Endothelial cell of umbilical vein (primary cell): Measurements from ENCODE around the gene DIP2C.

Source experiments
- JUN ChIP-seq: IDR thresholded peaks from 2 replicates; pipeline ENCODE4 v1.6.1; 2011; ENCODE audit warnings: borderline replicate concordance, low read depth; ENCODE audit not compliant: insufficient read length, insufficient read depth
- MYC ChIP-seq: IDR thresholded peaks from one replicate; pipeline ENCODE4 v1.6.1; 2011; ENCODE audit warnings: mild to moderate bottlenecking, low read depth, low read length
- TF ChIP-seq, protein P1 (sequence below), 2 donors: IDR thresholded peaks; 1 replicate in 1 of 2; 2 replicates in 1 of 2; pipeline ENCODE4 v1.5.1; 2011; ENCODE audit warnings: low read length in 2 of 2, mild to moderate bottlenecking in 2 of 2, moderate library complexity in 2 of 2, control low read depth in 1 of 2, inconsistent platforms in 1 of 2, low read depth in 1 of 2; ENCODE audit not compliant: insufficient read depth in 1 of 2; ENCODE audit errors: extremely low read depth in 1 of 2

DNA sequence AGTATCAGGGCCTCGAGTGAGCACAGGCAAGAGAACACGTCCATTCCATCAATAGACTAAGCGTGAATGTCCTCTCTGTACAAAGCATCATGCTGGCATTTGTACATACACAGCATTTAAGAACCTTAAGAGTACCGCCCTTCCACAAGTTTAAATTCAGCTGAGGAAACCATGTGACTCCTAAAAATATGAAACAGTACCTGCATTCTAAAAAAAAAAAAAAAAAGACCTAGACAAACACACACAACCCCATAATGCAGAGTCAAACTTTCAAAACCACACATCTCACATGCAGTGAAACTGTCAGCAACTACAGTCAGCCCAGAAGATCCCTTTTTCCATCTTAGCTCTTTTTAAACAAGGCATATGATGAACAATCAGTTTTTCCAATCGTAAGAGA, 124.3 kb downstream of the DIP2C start:
- TF ChIP-seq, protein P1, sequence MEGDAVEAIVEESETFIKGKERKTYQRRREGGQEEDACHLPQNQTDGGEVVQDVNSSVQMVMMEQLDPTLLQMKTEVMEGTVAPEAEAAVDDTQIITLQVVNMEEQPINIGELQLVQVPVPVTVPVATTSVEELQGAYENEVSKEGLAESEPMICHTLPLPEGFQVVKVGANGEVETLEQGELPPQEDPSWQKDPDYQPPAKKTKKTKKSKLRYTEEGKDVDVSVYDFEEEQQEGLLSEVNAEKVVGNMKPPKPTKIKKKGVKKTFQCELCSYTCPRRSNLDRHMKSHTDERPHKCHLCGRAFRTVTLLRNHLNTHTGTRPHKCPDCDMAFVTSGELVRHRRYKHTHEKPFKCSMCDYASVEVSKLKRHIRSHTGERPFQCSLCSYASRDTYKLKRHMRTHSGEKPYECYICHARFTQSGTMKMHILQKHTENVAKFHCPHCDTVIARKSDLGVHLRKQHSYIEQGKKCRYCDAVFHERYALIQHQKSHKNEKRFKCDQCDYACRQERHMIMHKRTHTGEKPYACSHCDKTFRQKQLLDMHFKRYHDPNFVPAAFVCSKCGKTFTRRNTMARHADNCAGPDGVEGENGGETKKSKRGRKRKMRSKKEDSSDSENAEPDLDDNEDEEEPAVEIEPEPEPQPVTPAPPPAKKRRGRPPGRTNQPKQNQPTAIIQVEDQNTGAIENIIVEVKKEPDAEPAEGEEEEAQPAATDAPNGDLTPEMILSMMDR (IDR thresholded peaks at IDR 0.05; ENCODE audit: extremely low read depth in 1 of 2, insufficient read depth in 1 of 2, low read depth in 1 of 2, low read length in 2 of 2) = no peak
- no peak for TF ChIP-seq JUN
- TF ChIP-seq MYC = no peak
